NCI-H345 (cell line): ENCODE results near the gene RAN.
"Not testable (repeated sequence)": the region's sequence is repeated elsewhere in the genome, so short reads cannot be mapped to it uniquely, and the experiment has no call there.

ENCODE experiments used
- DNase-seq: peaks from one replicate; lab custom pipeline; 2025; lab: John Stamatoyannopoulos, UW

The RAN gene

DNA sequence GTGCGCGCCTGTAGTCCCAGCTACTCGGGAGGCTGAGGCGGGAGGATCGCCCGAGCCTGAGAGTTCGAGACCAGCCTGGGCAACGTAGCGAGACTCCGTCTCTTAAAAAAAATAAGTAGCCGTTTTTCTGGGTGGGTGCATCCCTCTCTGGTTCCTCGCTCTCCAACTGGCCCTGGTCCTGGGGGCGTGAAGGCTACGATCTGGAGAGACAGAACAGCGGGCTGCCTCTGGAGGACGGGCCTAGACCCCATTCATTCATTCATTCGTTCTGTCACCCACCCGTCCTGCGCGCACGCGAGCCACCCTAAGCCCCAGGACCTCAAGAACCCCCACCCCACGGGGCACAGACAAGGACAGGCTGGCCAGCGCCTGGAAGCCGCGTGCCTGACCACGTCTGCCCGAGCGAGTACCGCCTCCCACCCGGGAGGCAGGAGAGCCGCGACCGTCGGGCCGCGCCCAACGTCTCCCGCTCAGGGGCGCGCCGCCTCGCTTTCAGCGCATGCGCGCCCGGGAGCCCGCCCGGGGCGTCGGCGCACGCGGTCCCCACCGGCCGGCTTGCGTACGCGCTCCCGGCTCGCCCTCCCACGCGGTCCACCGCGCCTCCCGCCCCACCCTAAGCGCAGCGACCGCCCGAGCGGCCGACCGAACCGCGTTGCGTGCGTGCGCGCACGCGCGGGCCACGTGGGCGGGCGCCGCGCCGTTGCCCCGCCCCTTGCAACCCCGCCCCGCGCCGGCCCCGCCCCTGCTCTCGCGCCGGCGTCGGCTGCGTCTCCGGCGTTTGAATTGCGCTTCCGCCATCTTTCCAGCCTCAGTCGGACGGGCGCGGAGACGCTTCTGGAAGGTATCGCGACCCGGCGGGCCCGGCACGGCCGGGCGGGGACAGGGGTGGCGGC is at the start of gene RAN:
Gene RAN, plus strand, starts transcription at position 781 of the 893 bp plus-strand sequence. CDS start 528 bp downstream, outside the sequence.
- DNase-seq: peak; percentile 91

- no peak for DNase-seq
Observed at GRCh38 chr12:130825771-130826150, 46.1 kb upstream of the RAN start.

GRCh38 chr12:130826151-130826801 is 45.6 kb upstream of the RAN start:
- DNase-seq: peak; percentile 6

DNA sequence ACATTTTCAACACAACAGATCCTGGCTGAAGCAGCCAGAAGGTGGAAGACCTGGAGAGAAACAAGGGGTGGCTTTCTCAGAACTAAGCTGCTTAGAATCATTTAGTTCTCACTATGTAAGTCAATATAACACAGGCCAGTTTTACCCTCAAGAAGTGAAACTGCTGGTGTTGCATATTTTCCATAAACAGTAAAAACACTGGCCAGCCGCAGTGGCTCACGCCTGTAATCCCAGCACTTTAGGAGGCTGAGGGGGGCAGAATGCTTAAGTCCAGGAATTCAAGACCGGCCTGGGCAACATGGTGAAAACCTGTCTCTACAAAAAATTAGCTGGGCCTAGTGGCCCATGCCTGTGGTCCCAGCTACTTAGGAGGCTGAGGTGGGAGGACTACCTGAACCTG is 44.4 kb upstream of the RAN start:
- no peak for DNase-seq

DNA sequence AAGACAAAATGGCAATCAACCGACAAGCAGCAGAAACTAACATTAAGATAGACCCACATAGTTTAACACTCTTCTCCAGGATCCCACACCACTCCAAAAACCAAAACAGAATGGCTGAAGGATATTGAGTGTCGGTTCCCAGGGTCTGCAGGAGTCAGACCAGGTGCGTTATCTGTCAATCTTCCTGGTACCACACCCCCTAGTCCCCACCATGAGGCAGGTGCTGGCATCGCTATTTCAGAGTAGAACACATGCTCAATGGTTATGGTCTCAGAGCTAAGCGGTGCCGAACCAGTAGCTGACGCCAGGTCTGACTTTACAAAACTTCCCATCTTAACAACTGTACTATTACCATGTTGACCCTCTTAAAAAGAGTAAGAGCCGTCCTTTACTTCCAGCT is 43.0 kb upstream of the RAN start:
- DNase-seq: no peak

GRCh38 chr12:130829391-130830245 is 42.2 kb upstream of the RAN start:
- DNase-seq: no peak

GRCh38 chr12:130830246-130830551 is 41.7 kb upstream of the RAN start:
- DNase-seq: peak; percentile 82

DNA sequence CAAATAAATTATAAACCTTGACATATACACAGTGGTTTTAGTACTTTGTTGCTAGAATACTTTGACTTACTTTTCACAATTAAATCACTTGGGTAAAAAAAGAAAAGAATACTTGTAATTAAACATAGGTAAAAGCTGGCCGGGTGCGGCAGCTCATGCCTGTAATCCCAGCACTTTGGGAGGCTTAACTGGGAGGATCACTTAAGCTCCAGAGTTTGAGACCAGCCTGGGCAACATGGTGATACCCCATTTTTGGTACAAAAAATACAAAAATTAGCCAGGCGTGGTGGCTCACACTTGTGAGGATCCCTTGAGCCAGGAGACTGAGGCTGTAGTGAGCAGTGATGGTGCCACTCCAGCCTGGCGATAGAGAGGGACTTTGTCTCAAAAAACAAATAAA is 40.6 kb upstream of the RAN start:
- DNase-seq: no peak

DNA sequence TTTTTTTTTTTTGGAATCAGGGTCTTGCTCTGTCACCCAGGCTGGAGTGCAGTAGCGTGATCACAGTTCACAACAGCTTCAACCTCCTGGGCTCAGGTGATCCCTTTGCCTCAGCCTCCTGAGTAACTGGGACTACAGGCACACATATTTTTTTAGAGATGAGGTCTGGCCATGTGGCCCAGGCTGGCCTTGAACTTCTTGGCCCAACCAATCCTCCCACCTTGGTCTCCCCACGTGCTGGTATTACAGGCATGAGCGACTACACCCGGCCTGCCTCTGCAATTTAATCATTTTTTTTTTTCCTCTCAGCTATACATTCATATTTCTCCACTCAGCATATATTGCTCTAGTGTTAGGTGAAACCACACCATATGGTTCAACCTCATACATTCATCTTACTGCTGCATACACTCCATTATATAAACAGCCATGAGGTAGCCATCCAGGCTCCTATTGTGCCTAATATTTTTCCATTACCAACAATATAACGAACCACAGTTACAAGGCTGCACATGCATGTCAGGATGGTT is 39.9 kb upstream of the RAN start:
- no peak for DNase-seq

DNA sequence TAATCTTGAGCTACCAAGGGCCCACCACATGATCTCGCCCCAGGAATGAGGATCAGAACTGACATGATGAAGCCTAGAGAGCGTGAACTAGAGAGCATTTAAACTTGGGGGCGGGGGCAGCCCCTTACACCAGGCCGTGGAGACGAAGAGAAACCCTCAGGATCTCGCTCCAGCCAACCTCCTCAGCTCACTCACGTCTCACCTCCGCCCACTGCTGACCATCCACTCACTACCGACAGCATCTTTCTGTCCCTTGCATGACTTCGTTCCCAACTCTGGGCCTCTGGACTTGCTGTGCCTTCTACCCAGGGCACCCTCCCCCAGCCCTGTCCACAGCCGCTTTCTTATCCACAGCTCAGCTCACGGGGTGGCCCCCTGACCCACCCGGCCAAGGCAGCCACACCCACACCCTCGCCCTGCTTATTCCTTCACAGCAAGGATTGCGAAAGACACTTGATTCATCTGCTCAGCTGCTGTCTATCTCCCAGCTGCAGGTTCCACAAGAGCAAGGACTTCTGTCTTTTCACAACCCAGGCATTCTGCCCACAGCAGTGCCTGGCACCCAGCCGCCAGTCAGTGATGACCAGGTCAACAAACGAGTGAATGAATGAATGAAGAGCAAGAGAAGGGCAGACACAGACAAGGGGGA is 39.2 kb upstream of the RAN start:
- no peak for DNase-seq

- no peak for DNase-seq
Observed at GRCh38 chr12:130835011-130835410, 36.9 kb upstream of the RAN start.

- DNase-seq: no peak
Observed at GRCh38 chr12:130835436-130835835, 36.4 kb upstream of the RAN start.

DNA sequence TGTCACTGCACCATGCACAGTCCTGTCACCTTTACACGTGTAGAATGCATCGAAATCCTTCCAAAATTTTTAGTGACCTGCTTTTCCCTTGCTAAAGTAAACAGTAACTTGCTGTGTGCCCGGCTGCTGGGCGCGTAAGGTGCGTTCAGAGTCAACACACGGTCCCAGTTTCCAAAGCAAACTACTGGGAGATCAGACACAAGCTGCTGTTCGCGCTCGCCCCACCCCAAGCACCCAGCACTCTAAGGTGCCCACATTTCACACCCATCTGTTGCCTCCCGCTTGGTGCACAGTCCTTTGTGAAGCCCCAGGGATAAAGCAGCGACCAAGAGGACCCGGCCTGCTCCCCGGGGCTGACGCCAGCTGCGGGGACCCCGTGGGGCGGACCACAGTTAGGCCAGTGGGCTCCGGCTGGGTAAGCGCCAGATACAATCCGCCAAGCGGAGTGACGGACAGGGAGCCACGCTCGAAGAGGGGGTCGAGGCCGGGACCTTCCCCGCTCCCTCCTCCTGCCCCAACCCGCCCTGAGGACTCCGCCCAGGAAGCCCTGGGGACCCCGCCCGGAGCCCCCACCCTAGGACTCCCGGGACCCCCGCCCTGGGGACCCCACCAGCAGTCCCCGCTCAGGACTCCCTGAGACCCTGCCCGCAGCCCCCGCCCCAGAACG is 33.4 kb upstream of the RAN start:
- peak; percentile 25 for DNase-seq

DNA sequence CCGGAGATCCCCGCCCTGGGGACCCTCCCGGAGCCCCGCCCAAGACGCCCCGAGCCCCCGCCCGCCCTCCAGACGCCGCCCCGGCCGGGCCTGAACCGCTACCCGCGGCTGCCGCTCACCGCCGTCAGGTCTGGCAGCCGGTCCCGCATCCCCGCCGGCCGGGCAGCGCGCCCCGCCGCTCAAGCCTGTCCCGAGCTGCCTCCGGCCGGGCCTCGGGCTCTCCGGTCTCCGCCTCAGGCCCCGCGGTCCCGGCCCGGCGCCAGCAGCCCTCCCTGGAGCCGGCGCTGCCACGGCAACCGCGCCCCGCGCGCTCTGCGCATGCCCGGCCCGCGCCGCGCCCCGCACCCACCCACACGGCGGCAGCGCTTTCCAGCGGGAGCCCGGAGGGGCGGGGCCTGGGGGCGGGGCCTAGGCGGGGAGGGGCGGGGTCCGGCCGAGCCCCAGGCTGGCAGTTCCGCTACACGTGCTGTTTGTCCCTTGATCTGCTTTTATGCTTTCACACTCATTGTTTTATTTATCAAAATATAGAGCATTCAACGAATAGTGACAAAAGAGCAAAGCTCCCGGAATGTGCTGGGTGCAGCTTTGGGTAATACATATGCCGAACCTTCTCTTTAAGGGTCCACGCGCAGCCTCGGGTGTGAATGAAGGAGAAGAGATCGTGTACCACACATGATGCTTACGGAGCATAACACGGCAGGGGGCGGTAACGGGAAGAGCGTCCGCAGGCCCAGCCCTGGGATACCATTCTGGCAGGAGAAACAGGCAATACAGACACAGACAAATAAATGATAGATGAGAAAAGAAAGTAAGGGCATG is 32.7 kb upstream of the RAN start, which contains the start of gene STX2:
Gene STX2, minus strand, starts transcription at position 300 of the 819 bp plus-strand sequence. Its CDS starts 151 bp downstream, at position 149.
- DNase-seq: peak; percentile 81

DNA sequence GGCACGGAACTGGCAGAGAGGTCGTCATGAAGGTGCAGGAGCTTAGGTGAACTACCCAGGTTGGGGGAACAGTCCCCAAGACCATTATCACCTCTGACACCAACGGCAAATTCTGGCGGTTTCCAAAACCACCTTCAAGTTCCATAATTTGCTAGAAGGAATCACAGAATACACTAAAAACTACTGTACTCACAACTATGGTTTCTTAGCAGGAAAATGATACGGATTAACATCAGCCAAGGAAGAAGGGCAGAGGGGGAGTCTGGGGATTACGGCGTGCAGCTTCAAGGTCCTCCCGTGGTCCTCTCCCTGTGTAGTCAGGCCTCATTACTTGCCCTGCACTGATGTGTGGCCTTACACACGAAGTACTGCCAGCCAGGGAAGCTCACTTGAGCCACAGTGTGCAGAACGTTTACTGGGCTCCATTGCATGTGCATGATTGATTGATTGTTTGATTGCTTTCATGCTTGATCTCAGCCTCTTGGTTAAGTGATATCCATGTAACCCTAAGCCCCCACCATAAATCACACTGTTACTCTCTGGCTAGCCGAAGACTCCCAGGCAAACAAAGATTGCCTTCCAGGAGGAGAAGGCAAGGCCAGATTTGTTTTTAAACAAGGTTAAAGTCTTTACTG is 32.0 kb upstream of the RAN start:
- DNase-seq: no peak

DNA sequence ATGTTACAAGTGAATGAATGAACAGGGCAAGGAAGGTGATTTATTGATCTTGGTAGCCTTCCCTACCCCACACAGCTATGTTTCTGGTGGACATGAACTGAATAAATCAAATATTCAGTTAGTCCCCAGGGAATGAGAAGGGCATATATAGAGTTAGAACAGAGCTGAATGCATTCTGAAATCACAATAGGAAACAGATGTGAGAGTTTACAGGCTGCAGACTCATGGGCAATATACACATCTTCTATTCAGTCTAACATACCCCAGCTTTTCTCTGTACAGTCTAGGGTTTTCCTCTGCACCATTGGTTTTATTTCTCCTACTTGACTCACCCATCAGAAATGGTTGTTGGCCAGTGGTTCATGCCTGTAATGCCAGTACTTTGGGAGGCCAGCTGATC is 25.5 kb upstream of the RAN start:
- DNase-seq: no peak

DNA sequence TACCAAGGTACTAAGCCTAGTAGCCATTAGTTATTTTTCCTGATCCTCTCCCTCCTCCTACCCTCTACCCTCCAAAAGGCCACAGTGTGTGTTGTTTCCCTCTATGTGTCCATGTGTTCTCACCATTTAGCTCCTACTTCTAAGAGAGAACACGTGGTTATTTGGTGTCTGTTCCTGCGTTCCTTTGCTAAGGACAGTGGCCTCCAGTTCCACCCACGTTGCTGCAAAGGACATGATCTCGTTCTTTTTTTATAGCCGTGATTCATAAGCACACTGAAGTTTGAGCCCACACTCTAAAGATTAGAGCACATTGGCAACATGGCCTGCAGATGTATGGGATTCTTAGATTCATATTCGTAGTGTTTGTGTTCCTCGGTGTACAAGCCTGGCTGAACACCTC is 24.8 kb upstream of the RAN start:
- DNase-seq: no peak

DNA sequence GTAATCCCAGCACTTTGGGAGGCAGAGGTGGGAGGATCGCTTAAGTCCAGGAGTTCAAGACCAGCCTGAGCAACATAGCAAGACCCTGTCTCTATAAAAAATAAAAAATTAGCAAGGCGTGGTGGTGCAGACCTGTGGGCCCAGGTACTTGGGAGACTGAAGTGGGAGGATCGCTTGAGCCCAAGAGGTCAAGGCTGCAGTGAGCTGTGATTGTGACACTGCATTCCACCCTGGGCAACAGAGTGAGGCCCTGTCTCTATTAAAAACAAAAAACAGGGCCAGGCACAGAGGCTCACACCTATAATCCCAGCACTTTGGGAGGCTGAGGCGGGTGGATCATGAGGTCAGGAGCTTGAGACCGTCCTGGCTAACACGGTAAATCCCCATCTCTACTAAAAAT is 23.8 kb upstream of the RAN start:
- not testable (repeated sequence) for DNase-seq

- not testable (repeated sequence) for DNase-seq
Observed at GRCh38 chr12:130848785-130849305, 23.0 kb upstream of the RAN start.
